Gastroesophageal sphincter (tissue), 3 donors: ENCODE measurements around the gene SLCO3A1.

Experiments used
- POLR2AphosphoS5 ChIP-seq: sonication (generic); formaldehyde crosslinking; IDR thresholded peaks from one replicate; pipeline ENCODE4 v1.6.1; 2017; ENCODE audit warnings: antibody characterized with exemption
- TF ChIP-seq, protein P1 (sequence below), 4 experiments: fragments of 200-600 bp in 2 of 4; fragments of 450-650 bp in 2 of 4; sonication (generic) in 1 of 4; IDR thresholded peaks; one replicate each; pipeline ENCODE4 v1.5.1; 2017 to 2019; ENCODE audit warnings: antibody characterized with exemption in 4 of 4, mild to moderate bottlenecking in 2 of 4, moderate library complexity in 2 of 4

GRCh38 chr15:92100301-92100700, 246.8 kb downstream of the SLCO3A1 start:
- TF ChIP-seq, protein P1, sequence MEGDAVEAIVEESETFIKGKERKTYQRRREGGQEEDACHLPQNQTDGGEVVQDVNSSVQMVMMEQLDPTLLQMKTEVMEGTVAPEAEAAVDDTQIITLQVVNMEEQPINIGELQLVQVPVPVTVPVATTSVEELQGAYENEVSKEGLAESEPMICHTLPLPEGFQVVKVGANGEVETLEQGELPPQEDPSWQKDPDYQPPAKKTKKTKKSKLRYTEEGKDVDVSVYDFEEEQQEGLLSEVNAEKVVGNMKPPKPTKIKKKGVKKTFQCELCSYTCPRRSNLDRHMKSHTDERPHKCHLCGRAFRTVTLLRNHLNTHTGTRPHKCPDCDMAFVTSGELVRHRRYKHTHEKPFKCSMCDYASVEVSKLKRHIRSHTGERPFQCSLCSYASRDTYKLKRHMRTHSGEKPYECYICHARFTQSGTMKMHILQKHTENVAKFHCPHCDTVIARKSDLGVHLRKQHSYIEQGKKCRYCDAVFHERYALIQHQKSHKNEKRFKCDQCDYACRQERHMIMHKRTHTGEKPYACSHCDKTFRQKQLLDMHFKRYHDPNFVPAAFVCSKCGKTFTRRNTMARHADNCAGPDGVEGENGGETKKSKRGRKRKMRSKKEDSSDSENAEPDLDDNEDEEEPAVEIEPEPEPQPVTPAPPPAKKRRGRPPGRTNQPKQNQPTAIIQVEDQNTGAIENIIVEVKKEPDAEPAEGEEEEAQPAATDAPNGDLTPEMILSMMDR (IDR thresholded peaks at IDR 0.05) = no peak
- TF ChIP-seq POLR2AphosphoS5 = no peak
